GM19455 (cell line): ENCODE measurements around the gene RAB6B.

Experiments used
- ATAC-seq: cut with Tn5 transposase; IDR thresholded peaks from one replicate; pipeline ENCODE4 v1.9.1; 2021; ENCODE audit not compliant: unreplicated experiment

Gene RAB6B

GRCh38 chr3:133881939-133882825 is 13.5 kb downstream of the RAB6B start:
- no peak for ATAC-seq

DNA sequence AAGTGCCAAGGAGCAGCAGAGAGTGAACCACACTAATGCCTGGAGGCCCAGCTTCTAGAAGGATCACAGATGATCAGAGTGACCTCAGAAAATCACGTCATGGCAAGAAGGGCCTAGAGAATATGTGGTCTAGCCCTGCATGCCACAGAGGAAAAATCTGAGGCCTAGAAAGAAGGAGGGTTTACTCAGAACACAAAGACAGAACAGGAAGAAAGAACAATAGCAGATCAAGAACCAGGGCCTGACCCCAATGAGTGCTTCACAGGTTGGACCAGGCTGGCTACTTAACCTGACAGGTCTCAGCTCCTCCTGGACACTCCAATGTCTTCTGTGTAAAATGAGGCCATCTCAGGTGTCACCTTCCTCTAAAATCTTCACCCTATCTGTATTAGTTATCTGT is 14.2 kb downstream of the RAB6B start:
- ATAC-seq: no peak

DNA sequence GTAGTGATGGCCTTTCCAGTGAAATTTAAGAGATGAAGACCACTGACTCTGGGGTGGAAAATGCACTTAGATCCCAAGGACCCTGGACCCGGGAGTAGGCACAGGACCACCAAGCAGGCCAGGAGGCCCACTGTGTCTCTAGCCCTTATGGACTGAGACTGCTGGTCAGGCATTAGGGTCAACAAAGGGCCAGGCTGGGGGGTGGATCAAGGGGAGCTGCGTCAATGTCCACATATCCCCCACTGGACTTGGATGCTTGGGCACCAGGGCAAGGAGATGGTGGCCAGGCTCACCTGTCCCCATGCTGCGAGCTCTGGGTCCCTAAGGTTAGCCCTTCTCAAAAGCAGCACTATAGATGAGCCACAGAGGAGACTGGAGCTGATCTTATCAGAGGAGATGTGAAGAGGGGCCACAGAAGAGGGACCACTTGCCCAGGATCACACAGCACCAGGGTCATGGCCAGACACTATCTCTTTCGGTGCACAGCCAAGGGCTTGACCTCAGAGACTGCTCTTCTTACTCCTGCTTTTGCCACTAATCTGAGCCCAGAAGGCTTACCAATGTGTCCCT is 14.7 kb downstream of the RAB6B start:
- no peak for ATAC-seq

DNA sequence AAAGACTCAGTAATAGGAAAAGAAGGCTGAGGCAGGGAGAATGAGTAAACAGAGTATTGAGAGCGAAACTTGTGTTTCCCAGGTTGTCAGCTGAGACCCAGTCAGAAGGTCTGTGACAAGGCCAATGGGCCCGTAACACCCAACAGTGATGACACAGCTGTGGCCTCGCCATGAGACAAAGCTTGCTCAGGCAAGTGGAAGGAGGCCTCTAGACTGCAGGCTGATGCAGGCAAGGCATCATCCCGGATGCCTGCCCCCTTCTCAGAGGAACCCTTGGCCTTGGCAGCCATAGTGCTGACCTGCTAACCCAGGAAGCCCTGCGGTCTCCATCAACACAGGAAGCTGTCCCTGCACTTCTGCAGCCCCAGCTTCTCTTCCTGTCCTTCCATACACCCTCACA is 15.4 kb downstream of the RAB6B start:
- ATAC-seq: no peak

DNA sequence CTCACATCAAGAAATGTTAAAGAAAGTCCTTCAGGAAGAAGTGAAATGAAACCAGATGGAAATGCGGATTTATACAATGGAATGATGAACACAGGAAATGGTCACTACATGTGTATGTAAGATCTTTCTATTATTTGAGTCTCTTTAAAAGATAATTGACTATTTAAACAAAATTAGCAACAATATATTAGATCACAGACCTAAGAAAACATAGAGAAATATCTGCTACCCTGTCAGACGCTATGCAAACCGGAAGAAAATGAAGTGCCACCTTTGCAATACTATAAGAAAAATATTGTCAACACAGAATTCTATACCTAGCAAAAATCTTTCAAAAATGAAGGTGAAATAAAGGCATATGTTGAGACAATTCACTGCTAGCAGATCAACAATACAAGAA is 17.2 kb downstream of the RAB6B start:
- ATAC-seq: no peak

GRCh38 chr3:133877221-133877620 is 18.5 kb downstream of the RAB6B start:
- no peak for ATAC-seq

- no peak for ATAC-seq
Measured at GRCh38 chr3:133874761-133875438, 20.8 kb downstream of the RAB6B start.

- no peak for ATAC-seq
Measured at GRCh38 chr3:133874344-133874743, 21.3 kb downstream of the RAB6B start.

GRCh38 chr3:133872781-133873180 is 22.9 kb downstream of the RAB6B start:
- no peak for ATAC-seq

- no peak for ATAC-seq
Measured at GRCh38 chr3:133872161-133872560, 23.5 kb downstream of the RAB6B start.

GRCh38 chr3:133871368-133872090 is 24.2 kb downstream of the RAB6B start:
- ATAC-seq: no peak

DNA sequence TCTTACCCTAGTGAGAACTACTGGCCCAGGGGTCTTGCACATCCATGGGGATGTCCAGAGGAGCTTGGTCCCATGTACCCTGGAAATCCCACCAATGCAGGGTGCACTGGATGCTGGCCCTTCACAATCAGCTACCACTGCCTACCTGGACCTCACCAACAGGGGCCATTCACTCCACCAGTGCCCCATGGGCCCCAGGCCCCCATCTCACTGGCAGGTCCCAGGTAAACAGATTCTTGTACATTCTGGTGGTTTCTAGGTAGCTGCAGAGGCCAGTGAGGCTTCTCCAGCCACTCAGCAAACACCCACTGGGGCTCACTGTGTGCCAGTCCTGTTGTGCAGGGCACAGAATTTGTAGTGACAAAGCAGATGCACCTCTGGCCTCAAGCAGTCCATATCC is 24.9 kb downstream of the RAB6B start:
- no peak for ATAC-seq

GRCh38 chr3:133869586-133869985 is 26.1 kb downstream of the RAB6B start:
- ATAC-seq: no peak

GRCh38 chr3:133868758-133869475 is 26.8 kb downstream of the RAB6B start:
- ATAC-seq: no peak

GRCh38 chr3:133868186-133868585 is 27.5 kb downstream of the RAB6B start:
- no peak for ATAC-seq

DNA sequence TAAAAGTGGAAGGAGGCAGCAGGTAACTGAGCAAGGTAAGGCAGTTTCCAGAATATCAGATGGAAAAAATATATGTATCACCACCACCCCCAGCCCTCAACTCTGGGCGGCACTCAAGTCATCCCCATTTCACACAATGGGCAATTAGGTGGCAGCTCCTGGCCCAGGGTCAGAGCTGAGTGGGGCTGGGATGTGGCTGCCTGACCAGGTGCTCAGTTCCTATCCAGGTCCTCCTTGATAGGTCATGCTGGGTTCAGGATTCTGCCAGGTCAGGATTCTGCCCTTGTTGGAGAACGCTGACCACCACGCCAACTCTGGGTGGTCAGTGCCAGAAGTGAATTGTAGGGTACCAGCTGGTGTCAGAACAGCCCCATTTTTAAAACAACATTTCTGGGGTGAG is 29.5 kb downstream of the RAB6B start:
- ATAC-seq: no peak

DNA sequence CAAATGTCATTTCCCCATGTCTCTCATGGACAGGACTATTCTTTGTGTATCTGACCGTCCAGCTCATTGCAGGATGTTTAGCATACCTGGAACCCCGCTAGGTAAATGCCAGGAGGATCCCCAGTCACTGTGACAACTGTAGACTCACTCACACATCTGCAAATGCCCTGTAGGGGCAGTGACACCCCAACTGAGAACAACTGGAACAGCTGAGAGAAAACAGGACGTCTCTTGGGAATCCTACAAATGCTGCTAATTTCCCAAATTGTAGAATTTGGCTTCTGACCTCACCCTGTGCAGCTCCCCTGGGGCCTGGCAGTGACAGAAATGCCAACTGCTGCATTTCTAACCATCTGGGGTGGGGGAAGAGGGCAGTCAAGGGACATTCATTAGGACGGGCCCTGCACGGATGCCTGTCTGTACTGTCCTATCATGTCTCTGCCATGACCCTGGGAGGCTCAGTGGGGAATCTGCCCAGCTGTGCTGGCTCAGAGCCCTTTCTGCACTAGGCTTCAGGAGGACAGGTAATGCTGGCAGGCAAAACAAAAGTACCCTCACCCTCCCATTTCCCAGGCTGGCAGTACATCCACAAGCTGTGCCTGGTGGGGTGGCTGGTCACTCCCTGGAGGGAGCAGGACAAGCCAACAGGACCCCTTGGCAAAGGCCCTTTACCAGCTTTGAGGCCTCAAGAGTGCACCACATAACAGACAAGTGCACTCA is 30.4 kb downstream of the RAB6B start:
- no peak for ATAC-seq

DNA sequence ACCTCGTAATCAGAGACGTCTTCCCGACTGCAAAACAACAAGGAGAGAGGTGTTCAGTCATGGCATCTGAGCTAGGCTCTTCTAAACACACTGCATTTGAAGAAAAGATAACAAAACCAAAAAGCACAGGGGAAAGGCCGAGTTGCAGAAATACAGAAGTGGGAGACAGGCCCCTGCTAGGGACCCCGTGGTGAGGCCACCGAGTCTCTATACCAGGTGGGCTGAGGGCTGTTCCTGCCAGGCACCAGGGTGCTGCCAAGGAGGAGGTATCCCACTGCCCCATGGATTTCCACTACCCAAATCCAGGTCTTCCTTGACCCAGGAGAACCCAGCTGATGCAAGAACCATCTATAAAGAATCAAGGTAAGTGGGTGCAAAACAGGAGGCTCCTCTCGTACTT is 31.1 kb downstream of the RAB6B start:
- no peak for ATAC-seq

GRCh38 chr3:133863911-133864310 is 31.8 kb downstream of the RAB6B start:
- no peak for ATAC-seq

DNA sequence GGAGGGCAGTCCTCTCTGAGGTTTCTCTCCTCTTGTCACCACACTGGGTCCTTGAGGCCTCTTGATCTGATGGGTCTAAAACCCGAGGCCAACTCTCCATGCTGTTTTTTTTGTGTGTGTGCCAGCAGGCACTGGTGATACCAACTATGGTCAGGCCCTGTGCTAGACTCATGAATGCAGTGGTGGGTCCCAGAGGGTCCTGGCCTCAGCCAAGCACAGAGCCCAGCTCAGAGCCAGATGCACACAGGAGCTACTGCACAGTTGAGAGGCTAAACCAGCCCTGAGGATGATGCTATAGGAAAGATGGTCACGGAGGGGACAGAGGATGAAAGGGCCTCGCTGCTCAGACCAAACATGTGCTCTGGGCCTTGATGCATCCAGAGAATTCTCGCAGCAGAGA is 33.5 kb downstream of the RAB6B start:
- ATAC-seq: no peak
